Measurements from ENCODE around the gene RPL37A.
"Not testable (repeated sequence)": the region's sequence is repeated elsewhere in the genome, so short reads cannot be mapped to it uniquely, and the experiment has no call there.

Gene RPL37A

GRCh38 chr2:216517447-216518225, 19.0 kb downstream of the RPL37A start:
- no peak for DNase-seq (ENCODE audit: insufficient read length, low spot score)
- no peak for FAIRE-seq
- TF ChIP-seq CTCF (IDR thresholded peaks at IDR 0.05; ENCODE audit: insufficient read depth, missing control alignments), result no peak

- DNase-seq (ENCODE audit: insufficient read length, low spot score); FAIRE-seq: not testable (repeated sequence)
These were observed 20.0 kb downstream of the RPL37A start for GRCh38 chr2:216518566-216519119.

GRCh38 chr2:216519154-216519762, 20.6 kb downstream of the RPL37A start:
- peak; percentile 76 for TF ChIP-seq CTCF (IDR thresholded peaks at IDR 0.05; ENCODE audit: insufficient read depth, missing control alignments)
- peak; percentile 29 for FAIRE-seq
- DNase-seq (ENCODE audit: insufficient read length, low spot score), result no peak

DNA sequence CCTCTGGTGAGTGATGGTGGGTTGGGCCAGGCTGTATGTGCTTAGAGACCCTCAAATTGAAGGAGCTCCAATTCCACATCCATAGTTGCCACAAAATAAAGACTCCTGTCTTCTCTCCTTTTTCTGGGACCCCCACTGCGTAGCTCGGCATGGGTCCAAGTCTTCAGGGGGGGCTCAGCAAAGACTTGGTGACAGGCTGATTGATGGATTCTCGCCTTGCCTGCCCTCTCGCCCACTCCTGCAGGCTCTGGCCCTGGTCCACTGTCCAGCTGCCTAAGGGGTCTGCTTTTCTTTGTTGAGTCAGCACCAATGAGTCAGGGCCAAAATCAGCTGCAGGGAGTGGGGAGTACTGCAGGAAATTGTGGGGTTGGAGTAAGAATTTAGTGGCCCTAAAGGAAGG, 21.5 kb downstream of the RPL37A start:
- DNase-seq (ENCODE audit: insufficient read length, low spot score) (no peak), FAIRE-seq (no peak)
- no peak for TF ChIP-seq CTCF (IDR thresholded peaks at IDR 0.05; ENCODE audit: insufficient read depth, missing control alignments)

DNA sequence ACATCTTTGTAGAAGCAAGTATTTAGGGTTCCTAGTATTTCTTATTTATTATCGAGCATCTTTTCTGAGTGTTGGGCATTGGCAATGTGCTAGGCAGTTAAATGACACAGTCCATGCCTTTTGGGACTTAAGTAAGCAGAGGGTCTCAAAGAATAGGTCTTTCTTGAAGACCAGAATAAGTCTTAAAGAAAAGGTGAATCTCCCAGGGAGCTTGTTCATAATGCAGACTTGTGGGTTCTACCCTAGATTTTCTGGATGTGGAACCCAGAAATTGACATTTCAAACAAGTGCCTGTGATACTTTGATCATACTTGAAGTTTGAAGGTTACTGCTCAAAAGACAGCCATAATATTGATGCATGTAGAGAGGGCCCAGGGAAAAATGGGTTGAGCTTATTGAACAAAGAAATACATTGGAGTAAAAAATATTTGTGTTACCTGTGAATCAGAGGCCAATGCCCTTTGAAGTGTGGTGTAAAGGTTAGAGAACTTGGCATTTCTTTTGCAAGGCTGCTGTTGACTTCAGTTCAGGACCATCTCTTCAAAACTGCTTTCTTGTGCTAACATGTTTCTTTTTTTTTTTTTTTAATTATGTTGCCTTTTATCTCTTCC, 24.4 kb downstream of the RPL37A start:
- DNase-seq (ENCODE audit: insufficient read length, low spot score) (no peak), FAIRE-seq (peak; percentile 53)
- no peak for TF ChIP-seq CTCF (IDR thresholded peaks at IDR 0.05; ENCODE audit: insufficient read depth, missing control alignments)

DNA sequence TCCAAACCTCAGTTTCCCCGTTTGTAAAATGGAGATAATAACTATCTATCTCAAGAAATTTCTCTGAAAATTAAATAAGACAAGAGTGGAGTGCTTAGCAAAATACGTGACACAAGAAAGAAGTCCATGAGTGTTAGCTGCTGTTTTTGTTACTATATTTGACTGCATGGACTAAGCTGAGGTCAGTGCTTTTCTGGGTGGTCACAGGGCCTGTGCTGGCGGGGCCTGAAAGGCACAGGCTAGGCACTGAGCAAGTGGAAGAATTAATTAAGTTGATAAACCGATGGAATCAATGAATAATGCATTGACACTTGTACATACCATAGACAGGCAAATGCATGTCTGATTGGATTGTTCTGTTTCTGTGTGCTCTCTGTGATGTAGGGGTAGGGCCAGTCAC, 27.3 kb downstream of the RPL37A start:
- no peak for TF ChIP-seq CTCF (IDR thresholded peaks at IDR 0.05; ENCODE audit: insufficient read depth, missing control alignments)

GRCh38 chr2:216526939-216527338, 28.3 kb downstream of the RPL37A start:
- FAIRE-seq, result no peak
- no peak for TF ChIP-seq CTCF (IDR thresholded peaks at IDR 0.05; ENCODE audit: insufficient read depth, missing control alignments)
- no peak for DNase-seq (ENCODE audit: insufficient read length, low spot score)

More for the DNA sequence above, 27.3 kb downstream of the RPL37A start:
- no peak for FAIRE-seq
- no peak for DNase-seq (ENCODE audit: insufficient read length, low spot score)
